WTC11 (cell line): ENCODE data around the gene FSD1. TPM values are rescaled to one million over a fixed set of nuclear protein-coding genes. Genes with fewer than 3 reads are reported as not detected.
A peak's percentile ranks its signal among the peaks of the same experiment; 100 is the strongest.

ENCODE experiments used
- ATAC-seq: fragments of 200-7000 bp; cut with Tn5 transposase; 2 replicates; pipeline ENCODE4 v1.10.0; 2021; ENCODE audit warnings: mild to moderate bottlenecking, moderate library complexity
- CTCF ChIA-PET: fragments of 300-600 bp; sonication (Branson Sonifier 250); formaldehyde crosslinking; loops from one replicate; lab custom pipeline; 2021; ENCODE audit warnings: antibody characterized with exemption; lab: Charles Lee
- POLR2A ChIA-PET: fragments of 350-600 bp; sonication (Branson Sonifier 250); formaldehyde crosslinking; loops from one replicate; lab custom pipeline; 2021; ENCODE audit warnings: antibody characterized with exemption; lab: Charles Lee
- DNase-seq: peaks from one replicate; pipeline ENCODE4 v3.0.0; 2021; ENCODE audit warnings: low spot score
- H3K27ac Mint-ChIP-seq: 2 replicates; pipeline ENCODE4 v1.8.0; 2021; ENCODE audit warnings: mixed read lengths
- H3K27me3 Mint-ChIP-seq: 2 replicates; pipeline ENCODE4 v1.8.0; 2021; ENCODE audit warnings: low read depth, mild to moderate bottlenecking, moderate library complexity, mixed read lengths
- H3K36me3 Mint-ChIP-seq: 2 replicates; pipeline ENCODE4 v1.8.0; 2021; ENCODE audit warnings: mixed read lengths
- H3K4me1 Mint-ChIP-seq: 2 replicates; pipeline ENCODE4 v1.8.0; 2022; ENCODE audit warnings: mixed read lengths
- H3K4me3 Mint-ChIP-seq: 2 replicates; pipeline ENCODE4 v1.8.0; 2021; ENCODE audit warnings: mild to moderate bottlenecking, moderate library complexity, mixed read lengths
- H3K9me3 Mint-ChIP-seq: 2 replicates; pipeline ENCODE4 v1.8.0; 2021; ENCODE audit warnings: mixed read lengths
- AFF4 ChIP-seq: sonication (generic); formaldehyde crosslinking; IDR thresholded peaks from 2 replicates; pipeline ENCODE4 v1.8.1; 2023; ENCODE audit warnings: mild to moderate bottlenecking, missing genetic modification reagents, borderline replicate concordance
- AR ChIP-seq: fragments of 250-450 bp; sonication (Bioruptor Pico); IDR thresholded peaks from 2 replicates; pipeline ENCODE4 v1.9.0; 2021; ENCODE audit warnings: mild to moderate bottlenecking
- ATF3 ChIP-seq: sonication (generic); formaldehyde crosslinking; conservative IDR thresholded peaks from 2 replicates; pipeline ENCODE4 v1.8.1; 2022; ENCODE audit warnings: mild to moderate bottlenecking, missing genetic modification reagents
- CTCF ChIP-seq: fragments of 200-600 bp; IDR thresholded peaks from 2 replicates; pipeline ENCODE4 v1.8.0; 2022; ENCODE audit warnings: antibody characterized with exemption
- ERG ChIP-seq: fragments of 250-450 bp; sonication (Bioruptor Pico); IDR thresholded peaks from 2 replicates; pipeline ENCODE4 v1.8.0; 2021; ENCODE audit warnings: mild to moderate bottlenecking
- FOXJ3 ChIP-seq: sonication (generic); formaldehyde crosslinking; IDR thresholded peaks from 2 replicates; pipeline ENCODE4 v1.9.0; 2021; ENCODE audit warnings: missing genetic modification reagents, mild to moderate bottlenecking, borderline replicate concordance
- GABPB1 ChIP-seq: sonication (generic); formaldehyde crosslinking; IDR thresholded peaks from 2 replicates; pipeline ENCODE4 v1.8.1; 2023; ENCODE audit warnings: mild to moderate bottlenecking, missing genetic modification reagents
- JUN ChIP-seq: sonication (generic); formaldehyde crosslinking; IDR thresholded peaks from 2 replicates; pipeline ENCODE4 v1.8.0; 2023; ENCODE audit warnings: mild to moderate bottlenecking, missing genetic modification reagents
- MAX ChIP-seq: sonication (generic); formaldehyde crosslinking; IDR thresholded peaks from 2 replicates; pipeline ENCODE4 v1.8.0; 2022; ENCODE audit warnings: mild to moderate bottlenecking, missing genetic modification reagents
- MLX ChIP-seq: sonication (generic); formaldehyde crosslinking; IDR thresholded peaks from 2 replicates; pipeline ENCODE4 v1.8.1; 2023; ENCODE audit warnings: mild to moderate bottlenecking, missing genetic modification reagents, moderate library complexity
- NFYB ChIP-seq: sonication (generic); formaldehyde crosslinking; conservative IDR thresholded peaks from 2 replicates; pipeline ENCODE4 v1.8.0; 2022; ENCODE audit warnings: low read depth, missing genetic modification reagents
- NR2C2 ChIP-seq: sonication (generic); formaldehyde crosslinking; IDR thresholded peaks from 2 replicates; pipeline ENCODE4 v1.8.0; 2022; ENCODE audit warnings: mild to moderate bottlenecking, missing genetic modification reagents
- SP1 ChIP-seq: sonication (generic); formaldehyde crosslinking; conservative IDR thresholded peaks from 2 replicates; pipeline ENCODE4 v1.8.1; 2022; ENCODE audit warnings: missing genetic modification reagents
- TP53 ChIP-seq: sonication (generic); formaldehyde crosslinking; IDR thresholded peaks from 2 replicates; pipeline ENCODE4 v1.8.1; 2023; ENCODE audit warnings: mild to moderate bottlenecking, missing genetic modification reagents
- ZBTB43 ChIP-seq: sonication (generic); formaldehyde crosslinking; IDR thresholded peaks from 2 replicates; pipeline ENCODE4 v1.8.1; 2023; ENCODE audit warnings: mild to moderate bottlenecking, missing genetic modification reagents
- ZNF121 ChIP-seq: sonication (generic); formaldehyde crosslinking; IDR thresholded peaks from 2 replicates; pipeline ENCODE4 v1.8.0; 2023; ENCODE audit warnings: missing genetic modification reagents
- ZNF219 ChIP-seq: sonication (generic); formaldehyde crosslinking; IDR thresholded peaks from 2 replicates; pipeline ENCODE4 v1.8.0; 2023; ENCODE audit warnings: missing genetic modification reagents, mild to moderate bottlenecking, borderline replicate concordance
- ZNF263 ChIP-seq: sonication (generic); formaldehyde crosslinking; IDR thresholded peaks from 2 replicates; pipeline ENCODE4 v1.8.1; 2022; ENCODE audit warnings: low read depth, mild to moderate bottlenecking, moderate library complexity, missing genetic modification reagents
- ZNF423 ChIP-seq: fragments of 250-450 bp; sonication (Bioruptor Pico); IDR thresholded peaks from 2 replicates; pipeline ENCODE4 v2.1.2; 2022; ENCODE audit warnings: mild to moderate bottlenecking, moderate library complexity
- total RNA-seq: library from RNA; stranded (reverse); gene quantifications from 3 replicates; pipeline ENCODE4 v1.2.3, GENCODE V29; 2021

FSD1 gene
- total RNA-seq, 1 experiment from 2014 or later, result 61.3 TPM

GRCh38 chr19:4284176-4284958, 20.0 kb upstream of the FSD1 start:
- H3K4me3 Mint-ChIP-seq, result peak overlapping the region; percentile 58
- TF ChIP-seq ERG (CRISPR knock-in tag) (no peak), NFYB (CRISPR knock-in tag) (peak; percentile 93), SP1 (CRISPR knock-in tag) (peak; percentile 70)
- TF ChIP-seq, all 79 proteins: peak for 2
- Mint-ChIP-seq H3K27me3 (peaks cover 56% of the 10 kb centered on the region), H3K36me3 (no peaks in the 10 kb centered on the region), H3K9me3 (no peaks in the 10 kb centered on the region), H3K4me1 (peaks cover 2% of the 10 kb centered on the region; the same call in 1 of the 2 replicates), H3K27ac (no peak overlapping the region)
- CTCF ChIA-PET, result interaction anchor here (1.0 to 10.5 kb wide), 3 partner anchors 16 to 68 kb away, joined by 5 to 172 read pairs (median 6); no protein-coding TSS in a partner anchor
- ATAC-seq (peak; percentile 99), DNase-seq (peak; percentile 91)
- POLR2A ChIA-PET, result interaction anchor here (0.6 to 0.7 kb wide), 2 partner anchors 58 to 124 kb away, joined by 3 to 4 read pairs; no protein-coding TSS in a partner anchor

- Mint-ChIP-seq H3K36me3 (no peaks in the 10 kb centered on the region), H3K27ac (no peak overlapping the region), H3K4me1 (peaks cover 2% of the 10 kb centered on the region; the same call in 1 of the 2 replicates), H3K27me3 (peaks cover 52% of the 10 kb centered on the region), H3K4me3 (no peak overlapping the region), H3K9me3 (no peaks in the 10 kb centered on the region)
- ATAC-seq, result no peak
- ChIA-PET POLR2A (interaction anchor here (0.7 kb wide), 1 partner anchor 58 kb away, joined by 4 read pairs; no protein-coding TSS in a partner anchor), CTCF (interaction anchor here (1.0 to 10.5 kb wide), 3 partner anchors 17 to 68 kb away, joined by 5 to 172 read pairs (median 6); no protein-coding TSS in a partner anchor)
- no peak for DNase-seq
- no peak for TF ChIP-seq ZNF219 (CRISPR knock-in tag)
- TF ChIP-seq MAX (CRISPR knock-in tag), result no peak
- TF ChIP-seq NR2C2, result no peak
- no peak for TF ChIP-seq MLX (CRISPR knock-in tag)
- TF ChIP-seq ZNF121 (CRISPR knock-in tag), result no peak
- no peak for TF ChIP-seq ZBTB43 (CRISPR knock-in tag)
- no peak for TF ChIP-seq JUN (CRISPR knock-in tag)
- no peak for TF ChIP-seq GABPB1 (CRISPR knock-in tag)
- TF ChIP-seq TP53 (CRISPR knock-in tag), result no peak
- no peak for TF ChIP-seq AR (CRISPR knock-in tag)
- no peak for TF ChIP-seq ATF3 (CRISPR knock-in tag)
- no peak for TF ChIP-seq ZNF423 (CRISPR knock-in tag)
- TF ChIP-seq AFF4 (CRISPR knock-in tag), result no peak
- TF ChIP-seq ERG (CRISPR knock-in tag), result no peak
- TF ChIP-seq CTCF, result no peak
- no peak for TF ChIP-seq FOXJ3
- no peak for TF ChIP-seq ZNF263
These were observed 19.4 kb upstream of the FSD1 start for GRCh38 chr19:4284974-4285373.
